HG03280 (cell line): Measurements from ENCODE around the gene CCDC38.

ENCODE experiments used
- ATAC-seq: cut with Tn5 transposase; IDR thresholded peaks from one replicate; pipeline ENCODE4 v1.9.1; 2021; ENCODE audit warnings: mild to moderate bottlenecking, moderate library complexity; ENCODE audit not compliant: unreplicated experiment

CCDC38 gene

GRCh38 chr12:95962222-95962621, 19.8 kb upstream of the CCDC38 start:
- ATAC-seq: no peak

GRCh38 chr12:95960241-95960640, 17.8 kb upstream of the CCDC38 start:
- ATAC-seq: no peak

GRCh38 chr12:95959107-95959506, 16.7 kb upstream of the CCDC38 start:
- ATAC-seq: no peak

- no peak for ATAC-seq
These were observed 14.2 kb upstream of the CCDC38 start for GRCh38 chr12:95956557-95957145.

GRCh38 chr12:95955549-95956159, 13.2 kb upstream of the CCDC38 start:
- no peak for ATAC-seq

- no peak for ATAC-seq
These were observed 10.6 kb upstream of the CCDC38 start for GRCh38 chr12:95953000-95953399.

GRCh38 chr12:95951515-95951914, 9.1 kb upstream of the CCDC38 start:
- ATAC-seq: no peak

GRCh38 chr12:95949477-95950206, 7.2 kb upstream of the CCDC38 start:
- ATAC-seq: no peak

- no peak for ATAC-seq
These were observed 1.8 kb upstream of the CCDC38 start for GRCh38 chr12:95944108-95944704.

GRCh38 chr12:95943330-95943842, 972 bp upstream of the CCDC38 start, which contains the start of gene AMDHD1:
TSS of gene AMDHD1 (plus strand) at chr12:95943331. CDS start at chr12:95943399, 68 bp downstream.
- peak; percentile 61 for ATAC-seq

GRCh38 chr12:95942101-95942523, 302 bp downstream of the CCDC38 start:
- ATAC-seq: no peak

GRCh38 chr12:95940514-95940913, 1.9 kb downstream of the CCDC38 start:
- ATAC-seq: no peak

GRCh38 chr12:95922231-95922630, 20.2 kb downstream of the CCDC38 start:
- ATAC-seq: no peak

- ATAC-seq: no peak
These were observed 23.3 kb downstream of the CCDC38 start for GRCh38 chr12:95919110-95919509.

GRCh38 chr12:95918194-95918993, 24.0 kb downstream of the CCDC38 start:
- ATAC-seq: peak; percentile 94

GRCh38 chr12:95909871-95910270, 32.5 kb downstream of the CCDC38 start:
- no peak for ATAC-seq

GRCh38 chr12:95908573-95908972, 33.8 kb downstream of the CCDC38 start:
- ATAC-seq: no peak

GRCh38 chr12:95898081-95898480, 44.3 kb downstream of the CCDC38 start:
- ATAC-seq: no peak

- no peak for ATAC-seq
These were observed 45.6 kb downstream of the CCDC38 start for GRCh38 chr12:95896846-95897245.

- ATAC-seq: no peak
These were observed 51.5 kb downstream of the CCDC38 start for GRCh38 chr12:95890958-95891357.

GRCh38 chr12:95887311-95887710, 55.1 kb downstream of the CCDC38 start:
- no peak for ATAC-seq
